Measurements from ENCODE around the gene RARA.

Gene RARA

DNA sequence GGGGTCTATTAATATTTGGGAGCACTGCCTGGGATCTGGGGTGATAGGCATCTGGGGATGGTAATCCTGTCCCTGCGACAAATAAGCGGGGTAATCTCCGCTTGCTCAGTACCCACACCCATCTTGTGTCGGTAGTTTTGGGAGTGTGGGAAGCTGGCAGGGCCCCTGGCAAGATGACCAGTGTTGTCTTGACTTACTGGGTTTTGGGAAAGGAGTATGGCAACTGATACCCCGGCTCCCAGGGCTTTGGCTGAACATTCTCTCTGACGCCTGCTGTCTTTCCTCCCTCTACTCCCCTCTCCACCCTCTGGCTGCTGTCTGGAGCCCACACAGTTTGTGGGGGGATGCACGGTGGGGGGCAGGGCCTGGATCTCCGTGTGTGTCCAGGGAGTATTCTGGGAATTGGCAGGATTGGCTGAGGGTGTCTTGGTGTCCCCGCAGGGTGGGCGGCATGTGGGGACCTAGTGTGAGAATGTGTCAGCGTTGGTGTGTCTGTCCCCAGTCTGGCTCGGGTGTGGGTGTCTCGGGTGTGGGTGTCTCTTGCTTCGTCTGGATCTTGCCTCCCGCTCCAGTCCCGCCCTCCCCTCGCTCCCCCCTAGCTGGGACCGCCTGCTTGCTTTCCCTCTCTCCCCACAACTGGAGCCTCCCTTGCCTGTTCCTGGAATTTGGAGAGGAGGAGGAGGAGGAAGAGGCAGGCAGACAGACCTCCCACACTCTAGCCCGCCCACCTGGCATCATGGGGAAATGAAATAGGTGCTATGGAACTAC, 12.0 kb downstream of the RARA start (continued):
- TF ChIP-seq SP3 (tag by site-specific recombination; IDR thresholded peaks at IDR 0.05): peak; percentile 49
- TF ChIP-seq ZNF624 (tag by site-specific recombination; IDR thresholded peaks at IDR 0.05): no peak
- TF ChIP-seq ZNF792 (tag by site-specific recombination; IDR thresholded peaks at IDR 0.05): no peak
- no peak for TF ChIP-seq ZNF610 (tag by site-specific recombination; IDR thresholded peaks at IDR 0.05; ENCODE audit: borderline replicate concordance)
- peak; percentile 82 for TF ChIP-seq WT1 (tag by site-specific recombination; IDR thresholded peaks at IDR 0.05)
- TF ChIP-seq ZXDB (tag by site-specific recombination; IDR thresholded peaks at IDR 0.05): no peak
- TF ChIP-seq ZBTB21 (tag by site-specific recombination; IDR thresholded peaks at IDR 0.05): no peak
- TF ChIP-seq ZIC2 (tag by site-specific recombination; IDR thresholded peaks at IDR 0.05): peak; percentile 93
- TF ChIP-seq ZFHX2 (tag by site-specific recombination; conservative IDR thresholded peaks at IDR 0.05): peak; percentile 99
- peak; percentile 82 for TF ChIP-seq GLIS2 (tag by site-specific recombination; IDR thresholded peaks at IDR 0.05)
- no peak for TF ChIP-seq MEIS1 (CRISPR knock-in tag; IDR thresholded peaks at IDR 0.05; ENCODE audit: borderline replicate concordance)
- TF ChIP-seq ZNF112 (tag by site-specific recombination; IDR thresholded peaks at IDR 0.05): no peak
- peak; percentile 36; the same call in 1 of the 2 replicates for TF ChIP-seq SP7 (tag by site-specific recombination; IDR thresholded peaks at IDR 0.05)
- TF ChIP-seq, protein P1, sequence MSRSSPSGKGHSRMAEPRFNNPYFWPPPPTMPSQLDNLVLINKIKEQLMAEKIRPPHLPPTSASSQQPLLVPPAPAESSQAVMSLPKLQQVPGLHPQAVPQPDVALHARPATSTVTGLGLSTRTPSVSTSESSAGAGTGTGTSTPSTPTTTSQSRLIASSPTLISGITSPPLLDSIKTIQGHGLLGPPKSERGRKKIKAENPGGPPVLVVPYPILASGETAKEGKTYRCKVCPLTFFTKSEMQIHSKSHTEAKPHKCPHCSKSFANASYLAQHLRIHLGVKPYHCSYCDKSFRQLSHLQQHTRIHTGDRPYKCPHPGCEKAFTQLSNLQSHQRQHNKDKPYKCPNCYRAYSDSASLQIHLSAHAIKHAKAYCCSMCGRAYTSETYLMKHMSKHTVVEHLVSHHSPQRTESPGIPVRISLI (tag by site-specific recombination; IDR thresholded peaks at IDR 0.05): no peak
- TF ChIP-seq IKZF3 (tag by site-specific recombination; IDR thresholded peaks at IDR 0.05): no peak
- TF ChIP-seq, protein P2, sequence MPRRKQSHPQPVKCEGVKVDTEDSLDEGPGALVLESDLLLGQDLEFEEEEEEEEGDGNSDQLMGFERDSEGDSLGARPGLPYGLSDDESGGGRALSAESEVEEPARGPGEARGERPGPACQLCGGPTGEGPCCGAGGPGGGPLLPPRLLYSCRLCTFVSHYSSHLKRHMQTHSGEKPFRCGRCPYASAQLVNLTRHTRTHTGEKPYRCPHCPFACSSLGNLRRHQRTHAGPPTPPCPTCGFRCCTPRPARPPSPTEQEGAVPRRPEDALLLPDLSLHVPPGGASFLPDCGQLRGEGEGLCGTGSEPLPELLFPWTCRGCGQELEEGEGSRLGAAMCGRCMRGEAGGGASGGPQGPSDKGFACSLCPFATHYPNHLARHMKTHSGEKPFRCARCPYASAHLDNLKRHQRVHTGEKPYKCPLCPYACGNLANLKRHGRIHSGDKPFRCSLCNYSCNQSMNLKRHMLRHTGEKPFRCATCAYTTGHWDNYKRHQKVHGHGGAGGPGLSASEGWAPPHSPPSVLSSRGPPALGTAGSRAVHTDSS (tag by site-specific recombination; IDR thresholded peaks at IDR 0.05): peak; percentile 72
- TF ChIP-seq SP2 (tag by site-specific recombination; IDR thresholded peaks at IDR 0.05): peak; percentile 52
- TF ChIP-seq ZNF10 (tag by site-specific recombination; IDR thresholded peaks at IDR 0.05): no peak
- TF ChIP-seq, protein P3, sequence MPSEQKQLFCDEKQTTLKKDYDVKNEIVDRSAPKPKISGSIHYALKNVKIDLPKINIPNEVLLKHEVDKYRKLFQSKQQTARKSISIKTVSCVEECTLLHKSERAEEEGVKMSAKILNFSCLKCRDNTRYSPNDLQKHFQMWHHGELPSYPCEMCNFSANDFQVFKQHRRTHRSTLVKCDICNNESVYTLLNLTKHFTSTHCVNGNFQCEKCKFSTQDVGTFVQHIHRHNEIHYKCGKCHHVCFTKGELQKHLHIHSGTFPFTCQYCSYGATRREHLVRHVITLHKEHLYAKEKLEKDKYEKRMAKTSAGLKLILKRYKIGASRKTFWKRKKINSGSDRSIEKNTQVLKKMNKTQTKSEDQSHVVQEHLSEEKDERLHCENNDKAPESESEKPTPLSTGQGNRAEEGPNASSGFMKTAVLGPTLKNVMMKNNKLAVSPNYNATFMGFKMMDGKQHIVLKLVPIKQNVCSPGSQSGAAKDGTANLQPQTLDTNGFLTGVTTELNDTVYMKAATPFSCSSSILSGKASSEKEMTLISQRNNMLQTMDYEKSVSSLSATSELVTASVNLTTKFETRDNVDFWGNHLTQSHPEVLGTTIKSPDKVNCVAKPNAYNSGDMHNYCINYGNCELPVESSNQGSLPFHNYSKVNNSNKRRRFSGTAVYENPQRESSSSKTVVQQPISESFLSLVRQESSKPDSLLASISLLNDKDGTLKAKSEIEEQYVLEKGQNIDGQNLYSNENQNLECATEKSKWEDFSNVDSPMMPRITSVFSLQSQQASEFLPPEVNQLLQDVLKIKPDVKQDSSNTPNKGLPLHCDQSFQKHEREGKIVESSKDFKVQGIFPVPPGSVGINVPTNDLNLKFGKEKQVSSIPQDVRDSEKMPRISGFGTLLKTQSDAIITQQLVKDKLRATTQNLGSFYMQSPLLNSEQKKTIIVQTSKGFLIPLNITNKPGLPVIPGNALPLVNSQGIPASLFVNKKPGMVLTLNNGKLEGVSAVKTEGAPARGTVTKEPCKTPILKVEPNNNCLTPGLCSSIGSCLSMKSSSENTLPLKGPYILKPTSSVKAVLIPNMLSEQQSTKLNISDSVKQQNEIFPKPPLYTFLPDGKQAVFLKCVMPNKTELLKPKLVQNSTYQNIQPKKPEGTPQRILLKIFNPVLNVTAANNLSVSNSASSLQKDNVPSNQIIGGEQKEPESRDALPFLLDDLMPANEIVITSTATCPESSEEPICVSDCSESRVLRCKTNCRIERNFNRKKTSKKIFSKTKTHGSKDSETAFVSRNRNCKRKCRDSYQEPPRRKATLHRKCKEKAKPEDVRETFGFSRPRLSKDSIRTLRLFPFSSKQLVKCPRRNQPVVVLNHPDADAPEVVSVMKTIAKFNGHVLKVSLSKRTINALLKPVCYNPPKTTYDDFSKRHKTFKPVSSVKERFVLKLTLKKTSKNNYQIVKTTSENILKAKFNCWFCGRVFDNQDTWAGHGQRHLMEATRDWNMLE (tag by site-specific recombination; conservative IDR thresholded peaks at IDR 0.05; ENCODE audit: low read depth): no peak
- TF ChIP-seq ZNF248 (tag by site-specific recombination; IDR thresholded peaks at IDR 0.05): no peak
- no peak for TF ChIP-seq ZNF544 (tag by site-specific recombination; IDR thresholded peaks at IDR 0.05)
- TF ChIP-seq KLF1 (tag by site-specific recombination; IDR thresholded peaks at IDR 0.05): peak; percentile 69
- TF ChIP-seq ZNF701 (tag by site-specific recombination; IDR thresholded peaks at IDR 0.05): no peak
- TF ChIP-seq KLF17 (tag by site-specific recombination; IDR thresholded peaks at IDR 0.05): peak; percentile 60; the same call in 1 of the 2 replicates
- no peak for TF ChIP-seq ZBTB11 (tag by site-specific recombination; conservative IDR thresholded peaks at IDR 0.05; ENCODE audit: low read depth)
- TF ChIP-seq ZNF157 (tag by site-specific recombination; IDR thresholded peaks at IDR 0.05): no peak
- TF ChIP-seq, protein P4, sequence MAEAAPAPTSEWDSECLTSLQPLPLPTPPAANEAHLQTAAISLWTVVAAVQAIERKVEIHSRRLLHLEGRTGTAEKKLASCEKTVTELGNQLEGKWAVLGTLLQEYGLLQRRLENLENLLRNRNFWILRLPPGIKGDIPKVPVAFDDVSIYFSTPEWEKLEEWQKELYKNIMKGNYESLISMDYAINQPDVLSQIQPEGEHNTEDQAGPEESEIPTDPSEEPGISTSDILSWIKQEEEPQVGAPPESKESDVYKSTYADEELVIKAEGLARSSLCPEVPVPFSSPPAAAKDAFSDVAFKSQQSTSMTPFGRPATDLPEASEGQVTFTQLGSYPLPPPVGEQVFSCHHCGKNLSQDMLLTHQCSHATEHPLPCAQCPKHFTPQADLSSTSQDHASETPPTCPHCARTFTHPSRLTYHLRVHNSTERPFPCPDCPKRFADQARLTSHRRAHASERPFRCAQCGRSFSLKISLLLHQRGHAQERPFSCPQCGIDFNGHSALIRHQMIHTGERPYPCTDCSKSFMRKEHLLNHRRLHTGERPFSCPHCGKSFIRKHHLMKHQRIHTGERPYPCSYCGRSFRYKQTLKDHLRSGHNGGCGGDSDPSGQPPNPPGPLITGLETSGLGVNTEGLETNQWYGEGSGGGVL (tag by site-specific recombination; IDR thresholded peaks at IDR 0.05): peak; percentile 78; the same call in 1 of the 2 replicates
